GM19025 (cell line): ENCODE data around the gene CPED1.
"Not testable (repeated sequence)": the region's sequence is repeated elsewhere in the genome, so short reads cannot be mapped to it uniquely, and the experiment has no call there.

Experiments used
- ATAC-seq: cut with Tn5 transposase; IDR thresholded peaks from one replicate; pipeline ENCODE4 v1.9.1; 2021; ENCODE audit warnings: mild to moderate bottlenecking, low read depth, moderate library complexity; ENCODE audit not compliant: unreplicated experiment

Gene CPED1

DNA sequence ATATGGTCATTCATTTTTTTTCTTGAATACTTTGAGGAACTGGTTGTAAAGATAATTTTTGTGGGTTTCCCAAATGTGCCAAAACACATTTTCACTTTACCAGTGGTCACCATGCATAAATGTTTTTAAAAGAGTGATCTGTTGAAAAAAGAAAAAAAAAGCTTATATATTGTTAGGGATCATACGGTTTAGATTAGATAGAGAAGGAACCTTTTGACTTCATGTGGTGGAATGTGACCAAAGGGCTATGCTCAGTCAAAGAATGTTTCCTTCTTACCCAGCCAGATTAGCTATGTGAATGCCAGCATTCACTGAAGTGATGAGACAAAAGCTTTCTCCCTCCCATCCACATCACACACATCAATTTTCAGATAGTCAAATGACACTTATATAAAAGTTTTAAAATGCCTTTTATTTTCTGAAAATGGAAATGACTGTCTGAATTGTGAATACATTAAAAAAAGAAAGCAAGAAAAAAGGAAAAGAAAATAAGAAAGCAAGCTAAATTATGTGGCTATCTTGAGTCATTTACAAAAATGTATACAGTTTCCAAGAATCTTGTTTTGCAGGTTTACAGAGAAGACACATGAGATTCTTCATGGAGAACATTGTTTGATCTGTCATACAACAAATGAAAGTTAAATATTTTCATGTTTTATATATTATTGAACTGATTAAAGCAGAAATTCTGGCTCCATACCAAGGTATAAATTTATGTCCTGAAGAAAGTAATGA, 8.6 kb upstream of the CPED1 start:
- no peak for ATAC-seq

DNA sequence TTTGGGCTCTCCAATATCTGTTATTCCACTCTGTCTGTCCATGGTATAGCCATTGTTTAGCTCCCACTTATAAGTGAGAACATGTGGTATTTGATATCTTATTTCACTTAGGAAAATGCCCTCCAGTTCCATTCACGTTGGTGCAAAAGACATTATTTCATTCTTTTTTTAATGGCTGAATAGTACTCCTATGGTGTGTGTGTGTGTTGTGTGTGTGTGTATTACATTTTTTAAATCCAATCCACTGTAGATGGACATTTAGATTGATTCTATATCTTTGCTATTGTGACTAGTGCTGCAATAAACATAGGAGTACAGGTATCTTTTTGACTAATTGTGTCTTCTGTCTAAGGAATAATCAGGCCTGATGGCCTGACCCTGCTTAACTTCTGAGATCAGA, 7.4 kb upstream of the CPED1 start:
- no peak for ATAC-seq

DNA sequence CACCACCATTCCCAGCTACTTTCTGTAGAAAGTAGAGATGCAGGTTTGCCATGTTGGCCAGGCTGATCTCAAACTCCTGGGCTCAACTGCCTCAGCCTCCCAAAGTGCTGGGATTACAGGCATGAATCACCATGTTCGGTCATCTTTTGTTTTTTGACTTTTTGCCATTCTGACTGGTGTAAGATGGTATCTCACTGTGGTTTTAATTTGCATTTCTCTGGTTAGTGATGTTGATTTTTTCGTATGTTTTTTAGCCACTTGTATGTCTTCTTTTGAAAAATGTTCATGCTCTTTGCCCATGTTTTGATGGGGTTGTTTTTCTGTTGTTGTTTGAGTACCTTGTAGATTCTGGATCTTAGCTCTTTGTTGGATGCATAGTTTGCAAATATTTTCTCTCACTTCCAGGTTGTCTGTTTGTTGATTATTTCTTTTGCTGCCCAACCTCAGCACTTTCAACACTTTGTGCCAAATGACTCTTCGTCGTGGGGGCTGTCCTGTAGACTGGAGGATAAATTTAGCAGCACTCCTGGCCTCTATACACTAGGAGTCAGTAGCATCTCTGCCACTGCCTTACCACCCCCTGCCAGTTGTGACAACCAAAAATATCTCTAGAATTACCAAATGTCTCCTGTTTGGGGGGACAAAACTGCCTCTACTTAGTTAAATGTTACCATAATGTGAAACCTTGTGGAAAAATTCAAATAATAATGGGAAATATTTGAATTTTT, 6.5 kb upstream of the CPED1 start:
- peak; percentile 54 for ATAC-seq

DNA sequence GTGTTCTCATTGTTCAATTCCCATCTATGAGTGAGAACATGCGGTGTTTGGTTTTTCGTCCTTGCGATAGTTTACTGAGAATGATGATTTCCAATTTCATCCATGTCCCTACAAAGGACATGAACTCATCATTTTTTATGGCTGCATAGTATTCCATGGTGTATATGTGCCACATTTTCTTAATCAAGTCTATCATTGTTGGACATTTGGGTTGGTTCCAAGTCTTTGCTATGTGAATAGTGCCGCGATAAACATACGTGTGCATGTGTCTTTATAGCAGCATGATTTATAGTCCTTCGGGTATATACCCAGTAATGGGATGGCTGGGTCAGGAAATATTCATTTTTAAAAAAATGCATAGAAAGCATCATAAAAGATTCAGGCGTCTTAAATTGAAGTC, 4.9 kb upstream of the CPED1 start:
- not testable (repeated sequence) for ATAC-seq

DNA sequence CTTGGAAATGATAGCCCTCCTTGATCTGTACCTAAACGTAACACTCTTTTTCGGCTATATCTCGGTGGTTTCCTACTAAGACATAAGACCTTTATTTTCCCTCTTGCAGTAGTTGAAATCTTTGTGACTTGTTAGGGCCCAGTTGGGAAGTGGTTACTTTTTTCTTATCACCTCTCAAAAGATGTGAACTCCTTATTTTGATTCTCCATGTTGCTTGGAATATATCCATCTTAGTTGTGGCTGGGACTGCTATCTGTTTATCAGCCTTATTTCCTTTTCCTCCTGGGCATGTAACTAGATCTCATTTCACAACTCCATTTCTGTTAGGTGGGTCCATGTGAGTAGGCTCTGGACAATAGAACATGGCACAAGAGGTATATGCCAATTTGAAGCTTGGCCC, 4.1 kb upstream of the CPED1 start:
- no peak for ATAC-seq

DNA sequence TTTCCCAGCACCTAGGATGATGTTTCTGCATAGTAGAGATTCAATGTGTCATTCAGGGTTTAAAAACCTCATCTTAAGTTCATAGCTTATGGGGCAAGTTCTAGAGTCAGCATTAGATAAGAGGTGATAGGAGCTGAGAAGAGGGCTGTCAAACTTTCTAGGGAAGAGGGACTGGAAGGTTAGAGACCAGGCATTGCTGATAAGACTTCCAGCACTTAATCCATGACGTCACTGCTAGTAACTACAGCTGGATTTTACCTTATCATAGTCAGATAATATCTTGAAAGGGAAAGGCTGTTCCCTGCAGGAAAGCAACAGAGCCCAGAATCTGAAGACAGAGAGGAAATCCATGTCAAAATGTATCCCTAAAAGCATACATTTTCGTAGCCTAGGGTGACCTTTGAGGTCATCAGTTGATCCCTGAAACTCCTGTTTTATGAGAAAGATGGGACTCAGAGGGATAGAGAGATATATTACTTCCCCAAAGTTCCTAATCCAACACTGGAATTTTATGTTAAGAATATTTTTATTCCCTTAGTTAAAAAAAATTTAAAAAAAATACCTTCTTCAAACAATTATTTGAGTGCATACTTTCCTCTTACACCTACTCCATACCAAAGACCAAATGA, 3.3 kb upstream of the CPED1 start:
- ATAC-seq: no peak

DNA sequence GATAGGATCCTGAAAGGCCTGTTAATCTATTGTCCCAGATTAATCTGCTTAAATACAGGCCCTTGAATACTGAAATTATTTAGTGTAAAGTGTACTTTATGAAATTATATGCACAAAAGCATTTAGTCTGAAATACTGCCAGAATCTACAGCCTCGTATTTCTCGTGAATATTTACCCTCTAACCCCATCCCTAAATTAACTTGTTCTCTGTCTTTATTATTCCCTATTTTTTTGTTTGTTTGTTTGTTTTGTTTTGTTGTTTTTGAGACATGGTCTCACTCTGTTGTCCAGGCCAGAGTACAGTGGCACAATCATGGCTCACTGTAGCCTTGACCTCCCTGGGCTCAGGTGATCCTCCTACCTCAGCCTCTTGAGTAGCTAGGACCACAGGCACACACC, 2.7 kb upstream of the CPED1 start:
- no peak for ATAC-seq

DNA sequence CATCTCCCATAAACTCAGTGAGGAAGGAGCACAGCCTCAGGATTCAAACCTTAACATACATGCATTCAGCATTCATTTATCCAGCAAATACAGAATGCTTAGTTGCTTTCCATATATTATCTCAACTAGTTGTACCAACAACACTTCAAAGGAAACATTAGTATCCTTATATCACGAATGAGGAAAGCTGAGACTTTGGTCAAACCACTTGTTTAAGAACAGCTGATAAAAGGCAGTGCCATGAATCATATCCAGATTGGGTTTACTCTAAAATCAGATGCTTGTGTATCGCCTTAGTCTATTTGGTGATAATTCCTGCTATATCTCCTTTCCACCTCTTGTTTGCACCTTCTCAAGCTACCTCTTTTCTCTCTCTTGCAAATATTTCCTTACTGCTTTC, 1.9 kb upstream of the CPED1 start:
- no peak for ATAC-seq

DNA sequence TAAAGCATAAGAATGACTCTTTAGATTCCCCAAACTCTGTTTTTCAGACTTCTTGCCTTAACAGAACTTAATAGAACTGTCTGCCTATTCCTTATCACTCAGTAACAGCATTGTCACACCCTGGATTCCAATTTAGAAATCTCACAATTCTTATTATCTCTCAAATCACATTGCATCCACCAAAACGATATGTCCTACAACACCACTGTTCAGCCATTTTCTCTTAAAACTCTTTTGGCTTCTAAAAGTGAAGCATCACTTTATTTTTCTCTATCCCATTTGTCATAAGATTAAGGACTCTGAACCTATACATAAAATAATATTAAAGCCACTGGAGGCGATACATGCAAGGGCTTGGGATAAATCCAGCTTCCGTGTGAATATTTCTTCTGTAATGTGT, 1.2 kb upstream of the CPED1 start:
- ATAC-seq: no peak

DNA sequence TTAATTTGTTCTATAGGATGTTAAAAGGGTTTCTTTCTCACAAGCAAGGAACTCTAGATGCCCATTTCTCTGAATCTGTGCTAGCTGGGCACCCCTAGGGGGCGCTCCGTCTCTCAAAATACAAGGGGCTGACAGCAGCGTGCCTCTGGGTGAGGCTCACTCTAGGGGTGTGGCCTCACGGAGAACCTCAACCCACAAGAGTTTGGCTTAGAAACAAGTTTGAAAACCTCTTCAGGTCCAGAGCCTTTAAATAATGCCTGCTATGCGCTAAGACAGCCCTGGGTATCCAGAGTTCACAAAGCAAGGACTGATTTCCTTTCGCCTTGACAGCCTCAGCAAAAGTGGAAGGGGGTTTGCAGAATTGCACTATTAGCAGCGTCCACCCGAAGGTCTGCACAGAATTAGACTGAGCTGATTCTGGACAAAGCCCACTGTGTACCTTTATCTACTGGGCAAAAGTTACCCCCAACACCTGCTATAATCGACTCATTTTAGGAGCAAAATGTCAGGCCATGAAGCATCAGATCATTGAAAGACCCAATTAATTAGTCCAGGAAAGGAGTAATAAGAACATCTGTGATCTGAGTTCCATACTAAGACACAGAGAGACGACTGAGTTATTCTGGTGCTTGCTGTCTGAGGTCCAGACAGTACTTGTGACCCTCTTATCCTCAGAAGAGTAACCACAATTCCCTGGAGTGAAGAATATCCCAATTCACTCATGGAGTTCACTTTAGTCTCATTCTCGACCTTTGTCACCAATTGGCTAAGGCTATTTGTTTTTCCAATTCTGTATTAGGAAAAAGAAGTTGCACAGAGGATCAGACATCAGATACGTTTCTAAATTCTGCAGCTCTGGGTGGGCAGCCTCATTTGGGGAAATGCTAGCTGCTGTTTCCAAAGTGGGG, 574 bp upstream of the CPED1 start:
- ATAC-seq: peak; percentile 89

DNA sequence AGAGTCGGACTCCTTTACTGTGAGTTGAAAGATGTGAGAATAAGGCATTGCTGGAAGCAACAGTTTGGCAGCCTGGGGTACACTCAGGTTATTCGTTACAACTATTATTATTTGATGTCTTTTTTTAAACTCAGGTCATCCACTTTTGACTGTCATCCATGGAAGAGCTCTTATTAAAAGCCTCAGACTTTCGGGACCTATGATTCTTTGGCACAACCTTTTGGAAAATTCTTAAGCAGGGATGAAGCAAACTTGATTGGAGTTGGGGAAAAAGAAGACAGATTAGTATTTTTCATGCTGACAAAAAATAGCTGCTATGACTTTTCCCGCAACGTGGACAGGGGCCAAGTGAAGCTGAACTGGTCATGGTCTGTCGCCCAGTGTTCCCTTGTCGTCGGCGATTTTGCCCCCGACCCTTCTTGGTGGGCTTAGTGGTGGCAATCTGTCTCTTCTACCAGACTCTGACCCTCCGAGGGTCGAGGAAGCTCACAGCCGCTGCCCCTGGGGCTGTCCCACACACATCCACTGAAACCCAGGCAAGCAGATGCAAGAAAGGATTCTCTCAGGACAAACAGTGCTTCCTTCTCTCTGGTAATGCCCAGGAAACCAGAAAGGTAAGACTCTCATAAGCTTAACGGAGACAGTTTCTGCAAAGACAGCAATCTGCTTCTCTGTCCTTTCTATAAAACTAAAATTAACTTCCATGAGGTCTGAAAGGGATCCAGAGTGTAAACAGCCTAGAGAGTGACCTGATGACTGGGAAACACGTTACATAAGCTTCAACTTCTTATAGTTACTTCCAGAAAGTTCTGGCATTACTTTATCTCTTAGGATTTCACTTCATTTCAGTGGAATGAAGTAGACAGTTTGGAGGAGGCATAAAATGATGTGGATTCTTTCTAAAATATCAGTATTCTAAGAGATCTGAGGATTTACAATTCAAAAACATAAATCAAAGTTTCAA, 1.0 kb downstream of the CPED1 start:
- no peak for ATAC-seq

DNA sequence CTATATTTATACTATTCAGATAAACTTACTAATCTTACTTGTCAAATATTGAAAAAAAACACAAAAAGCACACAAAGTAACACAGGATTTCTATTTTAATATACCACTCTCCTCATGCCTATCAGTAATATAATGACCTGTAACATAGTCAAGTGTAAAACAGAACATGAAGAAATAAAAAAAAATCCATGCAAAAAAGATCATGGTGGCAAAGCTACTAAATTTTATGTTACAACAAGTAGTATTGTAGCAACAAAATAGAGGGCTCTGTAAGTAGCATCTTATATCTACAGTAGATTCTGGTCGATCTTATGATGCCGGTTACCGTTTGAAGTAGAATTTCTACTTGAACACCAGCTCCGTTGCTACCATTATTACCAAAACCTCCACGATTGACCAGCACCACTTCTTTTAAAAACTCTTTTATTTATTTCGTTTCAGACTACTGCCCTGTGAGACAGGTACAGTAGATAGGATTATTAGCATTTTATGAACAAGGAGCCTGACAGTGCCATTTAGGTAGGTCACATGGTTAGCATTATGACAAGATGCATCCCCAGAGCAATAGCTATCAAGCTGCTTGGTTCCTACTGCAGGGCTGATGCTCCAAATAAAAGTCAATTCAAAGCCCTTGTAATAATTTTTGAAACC, 2.1 kb downstream of the CPED1 start:
- no peak for ATAC-seq

DNA sequence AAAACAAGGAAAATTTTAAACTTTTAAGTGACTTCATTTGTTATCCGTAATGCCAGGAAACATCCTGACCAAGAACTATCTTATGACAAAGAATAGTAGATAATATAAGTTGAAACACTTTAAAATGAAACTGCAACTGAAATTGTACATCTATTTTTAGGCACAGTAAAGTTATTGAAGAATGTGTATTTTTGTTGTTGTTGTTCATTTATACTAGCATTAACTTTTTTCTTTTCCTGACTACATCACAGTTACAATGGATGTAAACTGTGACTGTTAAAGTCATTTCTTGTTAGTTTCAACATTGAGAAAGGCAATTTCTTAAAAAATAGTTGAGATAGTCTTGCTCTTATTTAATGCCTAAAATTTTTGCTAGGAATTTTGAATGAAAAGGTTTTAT, 2.6 kb downstream of the CPED1 start:
- no peak for ATAC-seq

DNA sequence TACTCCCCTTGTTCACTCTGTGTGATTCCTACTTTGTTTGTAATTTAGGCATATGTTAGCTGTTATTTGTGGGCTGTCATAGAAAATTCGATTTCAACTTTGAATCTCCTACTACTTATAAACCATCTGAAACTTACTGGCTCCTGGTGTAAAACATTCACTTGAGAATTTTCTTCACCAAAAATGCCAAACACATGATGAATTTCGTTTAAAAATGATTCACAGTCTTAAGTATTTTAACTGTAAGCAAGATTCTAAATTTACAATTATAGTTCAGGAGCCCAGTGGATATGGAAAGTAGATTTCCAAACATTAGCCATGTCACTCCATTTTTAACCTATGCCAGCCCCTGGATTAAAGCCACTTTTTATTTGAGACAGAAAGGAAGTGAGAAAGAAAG, 3.1 kb downstream of the CPED1 start:
- no peak for ATAC-seq

DNA sequence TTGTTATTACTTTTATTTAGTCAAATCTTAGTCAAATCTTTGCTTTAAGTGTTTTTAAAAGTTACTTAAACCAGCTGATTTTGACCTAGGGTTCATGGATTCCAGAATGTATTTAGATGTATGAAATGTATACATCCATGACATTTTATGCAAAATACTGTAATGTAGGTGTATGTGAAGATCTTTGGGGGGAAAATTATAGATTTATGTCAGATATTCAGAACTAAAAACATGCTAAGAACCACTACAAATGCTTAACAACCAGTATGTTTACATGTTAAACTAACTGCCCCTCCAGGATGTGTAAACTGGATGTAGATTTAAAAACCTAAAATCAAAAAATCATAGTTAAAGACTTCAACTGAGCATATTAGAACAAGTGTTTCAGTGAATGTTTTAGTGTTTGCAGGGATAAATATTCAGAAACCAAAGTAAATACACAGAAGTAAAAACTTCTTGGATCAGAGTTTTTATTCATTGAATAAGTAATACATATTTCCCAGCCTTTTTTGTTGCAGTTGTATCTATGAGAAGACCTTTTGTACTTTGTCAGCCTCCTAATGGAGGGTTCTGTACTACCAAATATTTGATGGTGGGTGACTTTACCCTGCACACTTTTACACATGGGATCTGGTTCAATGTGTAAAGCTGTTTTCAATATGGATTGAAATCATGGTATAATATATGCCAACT, 3.9 kb downstream of the CPED1 start:
- no peak for ATAC-seq

DNA sequence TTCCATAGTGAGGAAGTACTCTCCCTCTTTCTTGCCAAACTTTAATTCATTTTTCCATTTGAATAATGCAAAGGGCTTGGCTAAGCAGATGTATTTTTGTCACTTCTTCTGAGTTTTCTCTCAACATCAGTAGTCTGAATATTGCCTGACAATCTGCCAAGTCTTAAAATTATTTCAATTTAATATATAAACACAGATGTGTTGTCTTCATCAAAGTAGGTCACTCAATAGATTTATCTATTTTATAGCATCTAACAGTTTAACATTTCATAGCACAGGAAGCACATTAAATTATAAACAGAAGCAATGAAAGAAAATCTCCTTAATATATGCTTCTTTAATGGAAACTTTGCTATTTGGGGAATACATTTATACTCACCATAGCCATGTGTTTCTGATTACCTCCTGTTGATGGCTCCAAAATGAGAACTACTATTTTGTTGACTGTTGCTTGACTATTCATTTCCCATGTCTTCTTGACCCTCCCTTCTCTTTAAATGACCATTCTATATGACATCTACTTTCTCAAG, 4.5 kb downstream of the CPED1 start:
- no peak for ATAC-seq

DNA sequence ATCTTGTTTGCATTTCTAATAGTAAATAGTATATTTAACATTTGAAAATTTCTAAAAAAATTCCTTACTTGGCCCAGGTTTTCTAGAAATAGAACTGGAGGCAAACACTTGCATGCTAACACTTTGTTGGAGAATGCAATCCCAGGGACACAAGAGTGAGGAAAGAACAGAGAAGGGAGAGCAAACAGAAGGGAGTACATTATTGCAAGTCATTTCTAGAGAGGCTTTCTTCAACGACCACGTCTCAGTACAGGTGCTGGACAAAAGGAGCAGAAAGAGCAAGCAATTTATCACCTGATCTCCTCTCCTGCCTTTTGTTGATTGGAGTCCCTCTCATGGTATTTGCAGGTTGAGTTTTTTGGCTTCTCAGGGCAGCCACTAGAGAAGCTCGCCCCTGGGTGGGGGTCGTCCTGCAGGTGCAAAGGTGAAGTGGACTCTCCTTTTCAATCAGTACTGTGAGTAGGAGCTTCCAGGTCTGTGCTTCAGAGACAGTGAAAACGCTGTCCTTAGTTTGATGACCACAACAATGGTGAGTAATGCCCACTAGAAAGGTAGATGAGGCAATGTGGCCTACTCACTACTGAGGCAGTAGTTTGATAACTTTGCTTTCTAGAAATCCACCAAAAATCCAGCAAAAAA, 5.2 kb downstream of the CPED1 start:
- no peak for ATAC-seq
